GM12878 (cell line): ENCODE data around the gene EYS. TPM values are rescaled to one million over a fixed set of nuclear protein-coding genes. Genes with fewer than 3 reads are reported as not detected.

Experiments
- ATAC-seq: fragments of 200-7000 bp; cut with Tn5 transposase; 3 replicates; pipeline ENCODE4 v1.9.1; 2020; ENCODE audit warnings: mild to moderate bottlenecking, moderate library complexity
- BruUV-seq: library from RNA; stranded (reverse); fragments of 400-500 nt; replicated peaks from 2 replicates; lab custom pipeline; 2021; lab: Mats Ljungman, UMichigan
- CTCF ChIA-PET: fragments of 300-600 bp; sonication (Branson Sonifier 250); formaldehyde crosslinking; extraction: SDS; loops from one replicate; lab custom pipeline; 2021; ENCODE audit warnings: inconsistent platforms; lab: Yijun Ruan, JAX
- POLR2A ChIA-PET: fragments of 350-600 bp; formaldehyde crosslinking; extraction: SDS; loops from one replicate; lab custom pipeline; 2021; ENCODE audit warnings: inconsistent platforms; lab: Charles Lee
- RAD21 ChIA-PET: fragments of 300-600 bp; sonication (Branson Sonifier 250); formaldehyde crosslinking; loops from one replicate; lab custom pipeline; 2023; ENCODE audit warnings: antibody characterized with exemption; ENCODE audit not compliant: unreplicated experiment; lab: Charles Lee
- SMC1A ChIA-PET: fragments of 300-600 bp; sonication (Branson Sonifier 250); formaldehyde crosslinking; loops from one replicate; lab custom pipeline; 2023; ENCODE audit not compliant: unreplicated experiment, uncharacterized antibody; lab: Charles Lee
- DNase-seq: peaks from one replicate; pipeline ENCODE4 v3.0.0-alpha.2; 2011; ENCODE audit warnings: low read depth, low spot score
- FAIRE-seq: peaks from 3 replicates; lab custom pipeline; 2011; peaks lifted over from hg19 to GRCh38; lab: Jason Lieb, UNC
- H2AFZ ChIP-seq: 2 replicates; pipeline ENCODE4 v1.6.0; 2011; ENCODE audit warnings: low read depth, low read length, control low read depth; ENCODE audit not compliant: control insufficient read depth
- H3K27ac ChIP-seq: 2 replicates; pipeline ENCODE4 v1.5.1; 2011; ENCODE audit warnings: control low read depth; ENCODE audit not compliant: control insufficient read depth, insufficient read depth
- H3K27me3 ChIP-seq, 2 experiments: replicated peaks in 1 of 2; 2 replicates each; pipeline versions ENCODE4 v1.6.0 to v1.6.1; 2011; ENCODE audit warnings: low read length in 1 of 2; ENCODE audit not compliant: control insufficient read depth in 2 of 2, insufficient read depth in 2 of 2
- H3K36me3 ChIP-seq, 2 experiments: 2 replicates each; pipeline ENCODE4 v1.5.1; 2011; ENCODE audit warnings: low read length in 1 of 2; ENCODE audit not compliant: control insufficient read depth in 2 of 2, insufficient read depth in 2 of 2
- H3K4me1 ChIP-seq: 2 replicates; pipeline ENCODE4 v1.6.1; 2011; ENCODE audit warnings: mild to moderate bottlenecking, low read length, moderate library complexity, mixed read lengths; ENCODE audit not compliant: control insufficient read depth, insufficient read depth
- H3K4me2 ChIP-seq: 2 replicates; pipeline ENCODE4 v1.6.0; 2011; ENCODE audit warnings: control low read depth; ENCODE audit not compliant: control insufficient read depth, insufficient read depth
- H3K4me3 ChIP-seq: fragments of 200-600 bp; sonication (generic); 2 replicates; pipeline ENCODE4 v1.5.1; 2016
- H3K79me2 ChIP-seq: 2 replicates; pipeline ENCODE4 v1.6.0; 2011; ENCODE audit warnings: low read length; ENCODE audit not compliant: control insufficient read depth, insufficient read depth
- H3K9ac ChIP-seq: 2 replicates; pipeline ENCODE4 v1.8.0; 2011; ENCODE audit warnings: low read length, control low read depth, mixed read lengths; ENCODE audit not compliant: control insufficient read depth, insufficient read depth
- H3K9me3 ChIP-seq: replicated peaks from 3 replicates; pipeline ENCODE4 v1.5.1; 2011; ENCODE audit warnings: mild to moderate bottlenecking, low read length; ENCODE audit not compliant: control insufficient read depth, insufficient read depth
- H4K20me1 ChIP-seq: 2 replicates; pipeline ENCODE4 v1.6.0; 2011; ENCODE audit not compliant: control insufficient read depth, insufficient read depth
- BRCA1 ChIP-seq: IDR thresholded peaks from 2 replicates; pipeline ENCODE4 v1.6.1; 2011; ENCODE audit warnings: low read depth, low read length, improper control_type of control experiment
- RCOR1 ChIP-seq: conservative IDR thresholded peaks from 2 replicates; pipeline ENCODE4 v1.6.1; 2012; ENCODE audit warnings: low read depth, low read length, improper control_type of control experiment
- SREBF1 ChIP-seq: IDR thresholded peaks from 2 replicates; pipeline ENCODE4 v1.6.1; 2012; ENCODE audit warnings: mild to moderate bottlenecking, low read length
- STAT3 ChIP-seq: IDR thresholded peaks from 2 replicates; pipeline ENCODE4 v1.6.1; 2011; ENCODE audit warnings: low read depth, low read length, improper control_type of control experiment
- TCF12 ChIP-seq: IDR thresholded peaks from 2 replicates; pipeline ENCODE4 v1.6.1; 2011; ENCODE audit warnings: low read depth, mild to moderate bottlenecking, low read length
- ZNF207 ChIP-seq: fragments of 450-650 bp; IDR thresholded peaks from 2 replicates; pipeline ENCODE4 v1.6.1; 2014; ENCODE audit warnings: antibody characterized with exemption, mild to moderate bottlenecking, borderline replicate concordance
- WGBS: methylation state at CpG from one replicate; pipeline ENCODE4 v1.1.6; 2016; ENCODE audit warnings: low lambda C conversion rate; ENCODE audit not compliant: insufficient replicate concordance, insufficient coverage; ENCODE audit errors: missing lambda C conversion rate; 5-methylcytosine and 5-hydroxymethylcytosine counted together
- in situ Hi-C: fragments of 300-500 bp; cut with MboI; formaldehyde crosslinking; loops from 9 replicates; pipeline ENCODE4 v1.14.3; 2018; ENCODE audit warnings: mixed read lengths
- intact Hi-C: fragments of 100-400 bp; cut with micrococcal nuclease; formaldehyde crosslinking; loops from one replicate; pipeline ENCODE4 v1.14.2; 2022; ENCODE audit not compliant: unreplicated experiment
- polyA plus RNA-seq, 11 experiments: library from polyadenylated mRNA; depleted of rRNA in 4 of 11; unstranded in 6 of 11; stranded (reverse) in 5 of 11; fragments of >200 nt; fragmentation: Nextera tagmentation in 4 of 11; fragmentation: Illumina TruSeq in 1 of 11; extraction: Ambion mirVana in 4 of 11; extraction: Trizol in 1 of 11; gene quantifications; 1 replicate in 1 of 11; 2 replicates in 10 of 11; pipeline versions ENCODE4 v1.2.1 to v1.2.3, GENCODE V29; 2011 to 2016; ENCODE audit warnings: inconsistent platforms in 2 of 11, missing spikeins in 2 of 11, low read depth in 1 of 11
- total RNA-seq, 4 experiments: library from RNA; depleted of rRNA in 3 of 4; stranded (reverse); fragments of >200 nt in 3 of 4; fragmentation: Illumina TruSeq in 1 of 4; extraction: Trizol in 1 of 4; gene quantifications; 2 replicates each; pipeline versions ENCODE4 v1.2.1 to v1.2.3, GENCODE V29; 2013 to 2021
- TF ChIP-seq, protein P1 (sequence below): fragments of 450-650 bp; IDR thresholded peaks from 2 replicates; pipeline ENCODE4 v1.6.1; 2016; ENCODE audit warnings: mild to moderate bottlenecking, moderate library complexity, borderline replicate concordance
- TF ChIP-seq, protein P2 (sequence below): fragments of 450-650 bp; IDR thresholded peaks from 2 replicates; pipeline ENCODE4 v1.6.1; 2018; ENCODE audit warnings: borderline replicate concordance, mild to moderate bottlenecking; ENCODE audit not compliant: partially characterized antibody

Gene EYS
- total and polyA plus RNA-seq, 10 of the 15 experiments (the other 5 are each of a cell fraction or from before 2014, with no cell fraction given) = under 0.01 to 0.14 (median 0.02) TPM; not detected in 1

DNA sequence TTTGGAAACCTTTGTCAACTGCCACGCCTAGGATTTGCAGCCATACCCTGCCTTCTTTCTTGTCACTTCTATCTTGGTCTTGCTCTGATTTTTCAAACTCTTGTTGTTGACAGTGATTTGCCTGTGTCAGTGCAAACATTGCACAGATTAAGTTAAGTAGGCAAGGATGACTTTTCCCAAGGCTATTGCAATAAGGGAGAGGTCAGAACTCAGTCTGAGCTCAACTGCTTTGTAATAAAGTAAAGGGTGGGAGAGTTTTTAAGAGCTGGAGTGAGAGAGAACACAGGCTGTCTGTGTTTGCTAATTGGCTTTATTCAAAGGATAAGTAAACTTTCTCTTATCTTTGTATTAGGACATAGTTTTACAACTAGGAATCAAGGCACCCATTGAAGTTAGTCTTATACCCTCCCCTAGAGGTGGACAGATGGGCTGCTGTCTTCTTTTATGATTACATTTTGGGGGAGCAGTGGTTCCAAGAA, 1622.8 kb downstream of the EYS start:
- Histone ChIP-seq H3K27ac (no peak overlapping the region), H2AFZ (no peak overlapping the region), H3K9ac (no peak overlapping the region), H4K20me1 (no peaks in the 10 kb centered on the region), H3K27me3 (no peaks in the 10 kb centered on the region), H3K36me3 (no peaks in the 10 kb centered on the region), H3K4me1 (no peaks in the 10 kb centered on the region), H3K4me2 (no peak overlapping the region), H3K9me3 (no peaks in the 10 kb centered on the region), H3K79me2 (no peaks in the 10 kb centered on the region), H3K4me3 (no peak overlapping the region)
- DNase-seq (no peak), FAIRE-seq (no peak), ATAC-seq (no peak)
- TF ChIP-seq RCOR1 (no peak), SREBF1 (no peak), STAT3 (no peak), BRCA1 (no peak), ZNF207 (no peak), TCF12 (no peak)
- TF ChIP-seq, protein P1, sequence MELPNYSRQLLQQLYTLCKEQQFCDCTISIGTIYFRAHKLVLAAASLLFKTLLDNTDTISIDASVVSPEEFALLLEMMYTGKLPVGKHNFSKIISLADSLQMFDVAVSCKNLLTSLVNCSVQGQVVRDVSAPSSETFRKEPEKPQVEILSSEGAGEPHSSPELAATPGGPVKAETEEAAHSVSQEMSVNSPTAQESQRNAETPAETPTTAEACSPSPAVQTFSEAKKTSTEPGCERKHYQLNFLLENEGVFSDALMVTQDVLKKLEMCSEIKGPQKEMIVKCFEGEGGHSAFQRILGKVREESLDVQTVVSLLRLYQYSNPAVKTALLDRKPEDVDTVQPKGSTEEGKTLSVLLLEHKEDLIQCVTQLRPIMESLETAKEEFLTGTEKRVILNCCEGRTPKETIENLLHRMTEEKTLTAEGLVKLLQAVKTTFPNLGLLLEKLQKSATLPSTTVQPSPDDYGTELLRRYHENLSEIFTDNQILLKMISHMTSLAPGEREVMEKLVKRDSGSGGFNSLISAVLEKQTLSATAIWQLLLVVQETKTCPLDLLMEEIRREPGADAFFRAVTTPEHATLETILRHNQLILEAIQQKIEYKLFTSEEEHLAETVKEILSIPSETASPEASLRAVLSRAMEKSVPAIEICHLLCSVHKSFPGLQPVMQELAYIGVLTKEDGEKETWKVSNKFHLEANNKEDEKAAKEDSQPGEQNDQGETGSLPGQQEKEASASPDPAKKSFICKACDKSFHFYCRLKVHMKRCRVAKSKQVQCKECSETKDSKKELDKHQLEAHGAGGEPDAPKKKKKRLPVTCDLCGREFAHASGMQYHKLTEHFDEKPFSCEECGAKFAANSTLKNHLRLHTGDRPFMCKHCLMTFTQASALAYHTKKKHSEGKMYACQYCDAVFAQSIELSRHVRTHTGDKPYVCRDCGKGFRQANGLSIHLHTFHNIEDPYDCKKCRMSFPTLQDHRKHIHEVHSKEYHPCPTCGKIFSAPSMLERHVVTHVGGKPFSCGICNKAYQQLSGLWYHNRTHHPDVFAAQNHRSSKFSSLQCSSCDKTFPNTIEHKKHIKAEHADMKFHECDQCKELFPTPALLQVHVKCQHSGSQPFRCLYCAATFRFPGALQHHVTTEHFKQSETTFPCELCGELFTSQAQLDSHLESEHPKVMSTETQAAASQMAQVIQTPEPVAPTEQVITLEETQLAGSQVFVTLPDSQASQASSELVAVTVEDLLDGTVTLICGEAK = no peak
- TF ChIP-seq, protein P2, sequence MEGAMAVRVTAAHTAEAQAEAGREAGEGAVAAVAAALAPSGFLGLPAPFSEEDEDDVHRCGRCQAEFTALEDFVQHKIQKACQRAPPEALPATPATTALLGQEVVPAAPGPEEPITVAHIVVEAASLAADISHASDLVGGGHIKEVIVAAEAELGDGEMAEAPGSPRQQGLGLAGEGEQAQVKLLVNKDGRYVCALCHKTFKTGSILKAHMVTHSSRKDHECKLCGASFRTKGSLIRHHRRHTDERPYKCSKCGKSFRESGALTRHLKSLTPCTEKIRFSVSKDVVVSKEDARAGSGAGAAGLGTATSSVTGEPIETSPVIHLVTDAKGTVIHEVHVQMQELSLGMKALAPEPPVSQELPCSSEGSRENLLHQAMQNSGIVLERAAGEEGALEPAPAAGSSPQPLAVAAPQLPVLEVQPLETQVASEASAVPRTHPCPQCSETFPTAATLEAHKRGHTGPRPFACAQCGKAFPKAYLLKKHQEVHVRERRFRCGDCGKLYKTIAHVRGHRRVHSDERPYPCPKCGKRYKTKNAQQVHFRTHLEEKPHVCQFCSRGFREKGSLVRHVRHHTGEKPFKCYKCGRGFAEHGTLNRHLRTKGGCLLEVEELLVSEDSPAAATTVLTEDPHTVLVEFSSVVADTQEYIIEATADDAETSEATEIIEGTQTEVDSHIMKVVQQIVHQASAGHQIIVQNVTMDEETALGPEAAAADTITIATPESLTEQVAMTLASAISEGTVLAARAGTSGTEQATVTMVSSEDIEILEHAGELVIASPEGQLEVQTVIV = no peak
- RAD21 ChIA-PET = no interaction called here
- POLR2A ChIA-PET = no interaction called here
- SMC1A ChIA-PET = no interaction called here
- BruUV-seq = no TSS peak
- intact Hi-C loops (no loop called here), in situ Hi-C loops (no loop called here)
- WGBS = 36% methylated on average over 1 of the region's 1 CpG
- CTCF ChIA-PET = interaction anchor here (0.6 kb wide), 1 partner anchor 229 kb away, joined by 4 read pairs; no protein-coding TSS in a partner anchor
